GM18499 (cell line): ENCODE results near the gene STK32C.
"Not testable (repeated sequence)": the region's sequence is repeated elsewhere in the genome, so short reads cannot be mapped to it uniquely, and the experiment has no call there.

Experiments used
- ATAC-seq: cut with Tn5 transposase; IDR thresholded peaks from one replicate; pipeline ENCODE4 v1.9.1; 2021; ENCODE audit warnings: moderate number of reproducible peaks; ENCODE audit not compliant: insufficient read depth, unreplicated experiment

STK32C gene

GRCh38 chr10:132303361-132304115 is 4.2 kb downstream of the STK32C start:
- ATAC-seq, result no peak

GRCh38 chr10:132302421-132303310 is 5.1 kb downstream of the STK32C start:
- ATAC-seq, result no peak

DNA sequence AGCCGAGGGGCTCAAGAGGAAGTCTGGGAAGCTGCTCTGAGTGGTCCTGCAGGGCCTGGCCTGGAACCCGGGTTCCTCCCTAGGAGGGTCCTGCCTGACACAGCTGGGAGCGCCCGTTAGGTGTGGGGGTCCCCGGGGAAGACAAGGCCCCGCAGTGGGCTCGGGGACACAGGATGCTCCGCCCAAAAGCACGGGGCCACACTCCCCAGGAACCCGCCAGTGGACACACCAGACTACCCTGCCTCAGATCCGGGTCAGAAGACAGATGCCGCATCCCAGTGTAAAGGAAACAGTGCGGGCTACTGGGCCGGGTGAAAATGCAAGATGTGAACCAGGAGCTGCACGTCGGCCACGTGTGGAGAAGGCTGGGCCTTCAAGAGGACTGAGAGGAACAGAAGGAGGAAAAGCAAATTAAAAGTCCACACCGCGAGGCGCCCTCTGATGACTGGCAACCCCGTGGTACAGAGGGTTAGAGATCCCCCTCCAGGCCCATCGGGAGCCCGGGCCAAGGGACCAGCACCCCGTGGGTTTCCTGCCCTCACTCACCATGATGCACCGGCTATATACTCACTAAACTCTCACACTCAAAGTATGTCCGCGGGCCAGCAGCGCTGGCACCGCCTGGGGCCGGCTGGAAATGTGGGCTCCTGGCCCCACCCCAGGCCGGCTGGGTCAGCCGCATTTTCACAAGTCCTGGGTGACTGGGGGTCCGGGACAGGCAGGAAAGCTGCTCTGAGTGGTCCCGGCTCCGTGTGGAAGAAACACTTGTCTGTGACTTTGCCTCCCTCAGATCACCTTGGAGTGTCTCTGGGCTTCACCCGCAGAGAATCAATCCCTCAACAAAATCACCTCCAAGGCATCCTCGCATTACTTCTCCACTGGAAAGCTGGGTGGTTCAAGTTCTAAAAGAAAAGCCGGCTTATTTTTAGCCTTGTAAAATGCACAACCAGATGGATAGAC is 6.1 kb downstream of the STK32C start:
- no peak for ATAC-seq

DNA sequence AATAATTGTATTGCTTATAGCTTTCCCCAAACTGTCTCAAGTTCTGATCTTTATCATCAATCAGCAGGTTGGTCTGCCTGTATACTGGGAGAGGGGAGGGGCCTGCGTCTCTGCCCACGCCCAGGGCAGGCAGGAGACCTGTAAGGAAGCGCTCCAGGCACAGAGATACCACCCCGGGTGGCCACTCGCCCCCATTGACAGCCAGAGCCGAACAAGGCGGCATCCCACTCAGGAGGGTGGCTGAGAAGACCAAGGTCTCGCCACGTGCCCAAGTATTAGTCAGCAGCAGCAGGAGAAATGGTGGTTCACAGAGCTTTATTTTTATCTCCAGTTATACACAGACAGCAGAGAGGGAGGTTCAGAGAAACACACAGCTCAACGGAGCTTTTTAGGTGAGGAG is 7.2 kb downstream of the STK32C start:
- no peak for ATAC-seq

GRCh38 chr10:132299371-132300336 is 8.1 kb downstream of the STK32C start:
- no peak for ATAC-seq

DNA sequence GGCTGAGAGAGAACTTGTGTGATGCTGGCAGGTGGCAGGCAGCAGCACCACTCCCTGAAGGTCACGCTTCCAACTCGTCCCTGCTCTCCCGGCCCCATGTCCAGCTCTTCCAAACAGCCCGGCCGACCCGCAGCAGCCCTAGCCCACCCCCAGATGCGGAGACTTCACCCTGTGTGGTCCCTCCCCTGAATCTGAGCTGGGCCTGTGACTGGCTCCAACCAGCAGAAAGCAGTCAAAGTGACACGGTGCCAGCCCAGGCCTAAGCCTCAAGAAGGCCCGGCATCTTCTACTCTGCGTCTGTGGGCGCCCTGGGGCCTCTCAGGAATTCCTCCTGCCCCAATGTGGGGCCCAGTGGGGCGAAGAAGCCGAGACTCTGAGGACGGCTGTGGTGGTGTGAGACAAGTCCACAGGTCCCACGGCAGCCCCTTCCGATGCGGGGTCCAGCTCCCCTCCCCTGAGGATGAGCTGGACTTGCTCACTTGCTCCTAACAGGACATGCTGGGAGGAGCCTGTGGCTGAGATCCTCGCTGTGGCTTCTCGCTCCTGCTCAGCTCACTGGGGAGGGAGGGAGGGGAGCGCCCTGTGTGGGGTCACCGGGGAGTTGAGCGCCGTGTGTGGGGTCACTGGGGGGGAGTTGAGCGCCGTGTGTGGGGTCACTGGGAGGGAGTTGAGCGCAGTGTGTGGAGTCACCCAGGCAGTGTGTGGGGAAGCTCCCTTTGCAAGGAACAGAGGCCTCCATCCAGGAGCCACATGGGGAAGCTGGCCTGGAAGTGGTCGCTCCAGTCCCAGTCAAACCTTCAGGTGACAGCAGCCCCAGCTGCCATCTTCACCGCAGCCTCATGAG is 9.5 kb downstream of the STK32C start:
- ATAC-seq, result no peak

DNA sequence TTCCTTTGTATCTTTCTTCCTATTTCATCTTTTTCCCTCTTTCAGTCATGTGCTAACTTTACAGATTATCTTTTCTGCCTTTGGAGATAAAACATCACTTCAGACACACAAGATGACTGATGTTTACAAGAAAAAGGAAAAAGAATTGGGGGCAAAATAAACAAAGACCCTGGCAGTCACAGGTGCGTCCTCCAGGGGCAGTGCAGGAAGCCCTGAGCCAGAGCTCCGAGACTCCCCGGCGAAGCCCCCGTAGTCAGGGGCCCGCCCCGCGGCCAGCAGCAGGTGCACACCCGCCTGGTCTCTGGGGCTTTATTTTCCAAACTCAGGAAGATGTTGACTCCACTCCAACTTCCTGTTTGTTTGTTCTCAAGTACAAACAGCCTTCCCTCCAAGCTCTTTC is 10.2 kb downstream of the STK32C start:
- ATAC-seq, result no peak

GRCh38 chr10:132296666-132297443 is 10.9 kb downstream of the STK32C start:
- ATAC-seq, result no peak

DNA sequence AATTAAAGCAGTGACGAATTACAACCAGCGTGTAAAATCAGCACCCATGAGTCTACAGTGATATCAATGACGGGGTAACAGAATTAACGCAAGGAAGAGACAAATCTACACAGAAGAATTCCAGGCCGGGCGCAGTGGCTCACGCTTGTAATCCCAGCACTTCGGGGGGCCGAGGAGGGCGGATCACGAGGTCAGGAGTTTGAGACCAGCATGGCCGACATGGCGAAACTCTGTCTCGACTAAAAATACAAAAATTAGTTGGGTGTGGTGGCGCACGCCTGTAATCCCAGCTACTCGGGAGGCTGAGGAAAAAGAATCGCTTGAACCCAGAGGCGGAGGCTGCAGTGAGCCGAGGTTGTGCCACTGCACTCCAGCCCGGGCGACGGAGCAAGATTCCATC is 12.3 kb downstream of the STK32C start:
- ATAC-seq, result not testable (repeated sequence)

DNA sequence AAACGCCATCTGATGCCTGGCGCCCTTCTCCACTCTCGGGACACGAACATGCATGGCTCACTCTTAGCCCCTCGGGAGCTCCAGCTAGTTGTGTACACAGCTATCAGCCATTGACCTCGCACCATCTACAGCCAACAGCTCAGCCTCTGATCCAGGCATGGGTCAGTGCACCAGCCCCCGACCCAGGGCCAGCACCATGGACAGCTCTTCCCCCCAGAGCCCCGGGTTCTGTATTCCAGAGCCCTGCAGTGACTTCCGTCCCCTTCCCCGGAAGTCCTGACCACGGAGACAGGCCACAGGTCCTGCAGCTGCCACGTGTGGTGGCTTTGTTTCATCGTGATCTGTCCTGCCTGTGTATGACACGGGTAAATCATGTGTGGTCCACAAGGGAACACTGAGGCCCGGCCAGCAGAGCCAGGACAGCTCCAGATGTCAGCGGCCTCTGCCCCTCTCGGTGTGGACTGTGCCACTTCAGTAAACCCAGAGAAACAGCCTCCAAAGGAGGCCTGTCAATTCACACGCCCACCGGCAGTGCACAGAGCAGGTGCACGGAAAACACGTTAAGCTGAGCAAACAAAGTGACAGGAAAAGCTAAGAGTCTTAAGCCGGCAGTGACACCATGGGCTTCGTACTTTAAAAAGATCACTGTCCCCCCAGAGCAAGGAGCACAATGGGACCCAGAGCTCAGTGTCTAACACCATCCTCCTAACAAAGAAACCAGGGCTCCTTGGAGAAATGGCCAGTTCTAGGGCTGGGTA is 13.0 kb downstream of the STK32C start:
- ATAC-seq, result no peak

DNA sequence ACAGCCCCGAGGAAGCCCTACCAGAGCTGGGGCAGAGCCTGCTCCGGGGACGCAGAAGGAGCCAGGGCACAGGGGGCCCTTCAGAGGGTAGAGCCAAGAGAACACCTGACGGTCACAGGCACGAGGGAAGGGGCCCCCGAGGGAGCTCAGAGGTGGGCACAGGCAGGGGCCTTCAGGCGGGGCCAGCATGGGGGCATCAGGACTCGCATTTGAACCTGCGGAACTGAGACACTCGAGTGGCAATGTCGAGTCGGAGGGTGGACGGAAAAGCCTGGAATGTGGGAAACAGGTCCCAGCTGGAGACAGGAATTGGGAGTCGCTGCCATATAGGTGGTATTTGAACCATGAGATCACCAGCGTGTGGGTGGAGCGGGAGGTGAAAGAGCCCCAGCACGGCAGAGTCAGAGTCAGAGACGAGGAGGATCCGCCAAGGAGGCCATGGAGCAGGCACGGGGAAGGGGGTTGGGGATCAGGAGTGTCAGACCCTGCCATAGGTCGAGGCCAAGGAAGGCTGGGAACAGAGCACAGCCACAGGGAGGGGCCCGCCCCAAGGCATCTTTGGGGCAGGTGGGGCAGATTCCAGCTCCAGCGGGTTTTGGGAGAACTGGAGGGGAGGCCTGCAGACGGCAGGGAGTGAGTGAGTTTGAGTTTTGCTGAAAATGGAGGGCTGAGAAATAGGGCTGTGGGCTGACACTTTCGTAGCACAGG is 13.8 kb downstream of the STK32C start:
- ATAC-seq, result no peak

DNA sequence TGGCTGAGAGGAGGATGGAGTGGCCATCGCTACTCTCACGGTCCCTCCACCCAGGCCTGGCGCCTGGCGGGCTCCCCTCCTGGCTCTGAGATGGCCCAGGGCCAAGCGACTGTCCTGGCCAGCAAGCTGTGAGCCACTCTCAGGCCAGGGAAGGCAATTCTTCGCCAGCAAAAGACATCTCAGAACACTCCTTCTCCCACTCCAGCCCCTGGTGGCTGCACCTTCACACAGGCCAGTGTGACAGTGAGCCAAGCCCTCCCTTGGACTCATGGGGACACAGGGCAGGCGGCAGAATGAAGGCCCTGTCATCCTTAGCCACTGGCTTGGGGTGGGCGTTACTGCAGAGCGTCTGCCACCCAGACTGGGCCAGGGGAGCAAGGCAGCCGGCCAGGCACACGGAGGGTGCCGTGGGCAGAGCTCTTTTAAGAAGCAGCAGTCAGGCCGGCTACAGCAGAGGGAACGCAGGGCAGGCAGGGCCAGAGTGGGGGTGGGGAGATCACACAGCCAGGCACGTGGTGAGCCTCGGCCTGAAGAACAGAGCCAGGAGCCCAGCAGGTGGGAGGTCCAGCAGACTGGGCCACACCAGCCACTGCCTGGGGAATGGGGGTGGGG is 14.4 kb downstream of the STK32C start:
- ATAC-seq, result no peak

DNA sequence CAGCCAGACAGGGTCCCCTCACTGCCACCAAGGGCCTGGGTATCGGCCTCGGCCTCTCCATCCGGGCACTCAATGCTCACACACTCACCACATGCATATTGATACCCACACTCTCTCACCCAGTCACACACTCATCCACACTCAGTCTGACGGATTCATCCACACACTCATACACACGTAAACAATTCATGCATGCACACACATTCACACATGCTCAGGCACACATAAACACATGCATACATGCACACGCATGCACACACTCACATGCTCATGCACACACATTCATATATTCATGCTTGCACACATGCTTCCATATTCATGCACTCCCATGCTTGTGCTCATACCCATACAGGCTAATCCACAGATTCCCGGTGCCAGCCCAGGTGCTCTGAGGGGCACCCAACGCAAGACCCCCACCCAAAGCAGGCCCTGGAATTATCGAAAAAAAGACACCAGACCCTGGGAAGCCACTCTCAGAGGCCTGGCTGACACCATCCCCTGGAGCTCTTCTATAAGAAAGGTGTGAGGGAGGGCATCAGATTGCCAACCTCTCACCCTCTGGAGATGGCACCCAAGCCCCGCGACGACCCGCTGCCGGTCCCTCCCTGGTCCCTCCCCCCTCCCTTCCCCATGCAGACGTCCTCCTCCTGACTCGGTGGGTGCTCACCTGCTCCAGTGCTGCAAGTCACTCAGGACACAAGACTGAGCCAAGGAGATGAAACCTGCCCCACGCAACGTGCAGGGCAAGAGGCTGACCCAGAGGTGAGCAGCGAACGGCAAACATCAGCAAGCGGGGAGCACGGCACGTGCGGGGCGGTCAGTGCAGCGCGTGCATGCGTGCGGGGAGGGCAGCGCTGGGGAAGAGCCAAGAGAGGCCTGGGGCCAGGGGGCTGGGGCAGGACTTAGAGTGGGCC is 15.2 kb downstream of the STK32C start:
- ATAC-seq, result no peak

GRCh38 chr10:132291826-132292225 is 15.9 kb downstream of the STK32C start:
- ATAC-seq, result no peak

- ATAC-seq, result no peak
These were observed 17.1 kb downstream of the STK32C start for GRCh38 chr10:132290631-132291030.
